ENCODE results near the gene NAP1L1.

GRCh38 chr12:76037130-76038103 lies 47.1 kb downstream of the NAP1L1 start:
- TF ChIP-seq CTCF (conservative IDR thresholded peaks at IDR 0.05 in 1 of 2, IDR thresholded peaks at IDR 0.05 in 1 of 2; ENCODE audit: extremely low read depth in 1 of 2, insufficient read depth in 1 of 2, low read depth in 1 of 2, low read length in 2 of 2) (peak; percentile 73 to 83), EZH2 (IDR thresholded peaks at IDR 0.05; ENCODE audit: borderline replicate concordance, low read length) (no peak)

Measured in mammary epithelial cell (primary cell).